Suppressor macrophage (primary cell): ENCODE results near the gene CACNG7.
A peak's percentile ranks its signal among the peaks of the same experiment; 100 is the strongest.

Experiments
- DNase-seq, 4 experiments: peaks; one replicate each; pipeline ENCODE4 v3.0.0-alpha.2; 2020 to 2022

Gene CACNG7

GRCh38 chr19:53879140-53880081, 29.7 kb upstream of the CACNG7 start:
- peak; percentile 76 to 93 (median 86) for DNase-seq

DNA sequence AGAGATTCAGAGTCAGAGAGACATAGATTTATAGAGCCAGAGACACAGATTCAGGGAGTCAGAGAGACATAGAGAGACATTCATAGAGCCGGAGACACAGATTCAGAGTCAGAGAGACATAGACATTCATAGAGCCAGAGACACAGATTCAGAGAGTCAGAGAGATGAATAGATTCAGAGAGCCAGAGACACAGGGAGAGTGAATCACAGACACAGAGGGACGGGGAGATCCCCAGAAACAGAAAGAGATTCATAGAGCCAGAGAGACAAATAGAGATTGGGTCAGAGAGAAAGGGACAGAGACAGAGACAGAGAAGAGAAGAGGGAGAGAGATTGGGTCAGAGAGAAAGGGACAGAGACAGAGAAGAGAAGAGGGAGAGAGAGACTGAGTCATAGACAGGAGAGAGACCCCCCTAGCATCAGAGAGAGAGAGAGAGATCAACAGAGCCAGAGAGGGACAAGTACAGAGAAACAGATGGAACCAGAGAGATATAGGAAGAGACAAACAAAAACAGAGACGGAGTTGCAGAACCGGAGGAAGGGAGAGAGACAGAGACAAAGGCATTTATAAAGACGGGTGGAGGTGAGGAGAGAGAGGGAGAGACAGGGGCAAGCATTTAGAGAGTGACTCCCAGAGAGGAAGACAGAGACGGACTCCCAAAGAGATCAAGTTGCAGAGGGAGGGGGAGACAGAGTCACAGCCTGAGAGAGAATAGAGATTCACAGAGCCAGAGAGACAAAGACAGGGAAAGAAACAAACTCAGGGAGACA, 28.2 kb upstream of the CACNG7 start:
- DNase-seq = no peak

GRCh38 chr19:53881482-53882390, 27.3 kb upstream of the CACNG7 start, which contains the start of gene PRKCG:
PRKCG (plus strand) TSS chr19:53882197; CDS start chr19:53882495, 298 bp downstream.
- DNase-seq = peak; percentile 42 to 77 (median 55)

DNA sequence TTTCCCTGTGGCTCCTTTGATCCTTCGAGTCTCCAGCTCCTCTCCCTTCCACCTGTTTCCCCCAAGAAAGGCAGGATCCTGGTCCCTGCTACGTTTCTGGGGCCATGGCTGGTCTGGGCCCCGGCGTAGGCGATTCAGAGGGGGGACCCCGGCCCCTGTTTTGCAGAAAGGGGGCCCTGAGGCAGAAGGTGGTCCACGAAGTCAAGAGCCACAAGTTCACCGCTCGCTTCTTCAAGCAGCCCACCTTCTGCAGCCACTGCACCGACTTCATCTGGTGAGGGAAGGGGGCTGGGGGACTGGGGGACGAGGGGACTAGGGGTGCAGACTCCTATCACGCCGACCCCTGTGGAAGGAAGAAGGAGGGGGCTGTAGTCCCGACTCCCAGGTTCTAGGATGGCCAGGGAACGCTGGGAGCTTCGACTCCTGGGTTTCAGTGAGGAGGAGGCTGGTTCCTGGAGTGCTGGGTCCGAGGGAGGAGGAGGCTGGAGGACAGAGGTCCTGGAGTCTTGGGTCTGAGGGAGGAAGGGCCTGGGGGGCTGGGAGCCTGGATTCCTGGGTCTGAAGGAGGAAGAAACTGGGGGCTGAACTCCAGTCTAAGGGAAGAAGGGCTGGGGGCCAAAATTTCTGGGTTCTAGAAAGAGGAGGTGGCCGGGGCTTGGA, 26.6 kb upstream of the CACNG7 start:
- no peak for DNase-seq

DNA sequence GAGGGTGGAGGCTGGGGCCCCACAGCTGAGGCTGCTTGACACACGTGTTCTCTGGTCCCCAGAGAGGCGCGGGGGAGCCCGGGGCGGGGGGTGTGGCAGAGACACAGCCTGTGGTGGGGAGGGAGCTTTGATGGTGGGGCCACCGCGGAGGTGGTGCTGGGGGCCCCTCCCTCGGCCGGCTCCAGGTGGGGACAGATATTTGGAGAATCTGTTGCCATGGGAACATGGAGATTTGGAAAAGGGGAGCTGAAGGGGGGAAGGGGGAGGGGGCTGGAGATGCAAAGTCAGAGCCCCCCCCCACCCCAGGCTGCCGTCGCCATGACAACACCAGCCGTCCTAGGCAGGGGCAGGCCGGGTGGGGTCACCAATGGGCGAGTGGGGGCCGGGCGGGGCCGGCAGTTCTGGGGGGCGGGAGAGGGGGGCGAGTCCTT, 25.8 kb upstream of the CACNG7 start:
- DNase-seq = no peak

DNA sequence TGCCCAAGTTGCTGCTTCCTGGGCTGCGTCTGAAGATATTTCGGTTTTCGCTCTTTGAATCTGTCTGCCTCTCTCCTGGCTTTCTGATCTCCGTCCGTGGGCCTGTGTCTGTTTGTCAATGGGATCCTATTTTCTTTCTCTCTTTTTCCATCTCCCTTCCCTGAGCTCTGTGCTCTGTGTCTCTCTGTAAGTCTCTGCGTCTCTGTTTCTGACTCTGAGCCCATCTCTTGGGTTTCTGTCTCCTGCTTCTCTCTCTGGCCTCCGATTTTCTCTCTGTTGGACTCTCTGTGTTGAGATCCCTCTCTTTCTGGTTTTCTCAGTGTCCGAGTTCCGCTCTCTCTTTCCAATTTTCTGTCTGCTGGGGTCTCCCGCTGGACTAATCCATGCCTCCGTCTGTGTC, 25.3 kb upstream of the CACNG7 start:
- DNase-seq = no peak

DNA sequence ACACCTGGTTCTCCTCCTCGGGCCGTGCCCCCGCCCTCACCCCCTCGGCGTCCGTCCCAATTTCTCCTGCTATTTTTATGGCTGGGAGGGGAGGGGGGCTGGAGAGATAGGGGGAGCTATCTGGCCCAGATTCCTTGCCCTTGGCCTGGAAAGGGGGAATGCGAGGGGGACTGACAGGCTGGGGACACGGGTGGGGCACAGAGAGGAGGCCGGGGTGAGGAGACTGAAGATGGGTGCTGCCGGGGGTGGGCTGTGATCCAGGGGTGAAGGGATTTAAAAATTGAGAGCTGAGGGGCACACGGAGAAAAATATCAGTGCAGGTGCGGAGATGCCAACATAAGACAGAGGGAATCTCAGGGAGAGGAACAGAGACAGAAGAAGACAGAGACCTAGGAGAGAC, 24.8 kb upstream of the CACNG7 start:
- DNase-seq = no peak

GRCh38 chr19:53885036-53885435, 24.0 kb upstream of the CACNG7 start:
- DNase-seq = no peak

DNA sequence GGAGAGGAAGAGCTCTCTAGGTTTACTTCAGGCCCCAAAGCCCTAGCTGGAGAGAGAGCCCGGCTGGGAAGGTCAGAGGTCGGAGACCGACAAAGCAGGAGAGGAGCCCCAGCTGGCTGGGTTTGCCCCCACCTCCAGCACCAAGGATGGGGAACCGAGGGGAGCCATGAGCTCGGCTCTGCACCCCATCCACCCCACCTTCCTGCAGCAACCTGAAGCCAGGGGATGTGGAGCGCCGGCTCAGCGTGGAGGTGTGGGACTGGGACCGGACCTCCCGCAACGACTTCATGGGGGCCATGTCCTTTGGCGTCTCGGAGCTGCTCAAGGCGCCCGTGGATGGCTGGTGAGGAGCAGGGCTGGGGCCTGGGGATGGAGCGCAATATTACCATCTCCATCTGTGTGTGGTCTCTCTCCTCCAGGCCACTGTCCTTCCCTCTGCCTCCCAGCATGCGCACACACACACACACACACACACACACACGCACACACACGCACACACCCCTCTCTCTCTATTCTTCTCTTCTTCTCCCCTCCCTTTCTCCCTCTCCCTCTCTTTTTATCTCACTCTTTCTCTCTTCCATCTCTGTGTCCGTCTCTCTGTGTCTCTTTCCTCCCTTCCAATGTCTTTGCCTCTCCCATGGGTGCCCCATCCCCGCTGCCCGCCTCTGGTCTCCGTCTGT, 16.6 kb upstream of the CACNG7 start:
- DNase-seq = no peak

- no peak for DNase-seq
Observed at GRCh38 chr19:53892981-53893325, 16.1 kb upstream of the CACNG7 start.

GRCh38 chr19:53894707-53895106, 14.4 kb upstream of the CACNG7 start:
- DNase-seq = no peak

DNA sequence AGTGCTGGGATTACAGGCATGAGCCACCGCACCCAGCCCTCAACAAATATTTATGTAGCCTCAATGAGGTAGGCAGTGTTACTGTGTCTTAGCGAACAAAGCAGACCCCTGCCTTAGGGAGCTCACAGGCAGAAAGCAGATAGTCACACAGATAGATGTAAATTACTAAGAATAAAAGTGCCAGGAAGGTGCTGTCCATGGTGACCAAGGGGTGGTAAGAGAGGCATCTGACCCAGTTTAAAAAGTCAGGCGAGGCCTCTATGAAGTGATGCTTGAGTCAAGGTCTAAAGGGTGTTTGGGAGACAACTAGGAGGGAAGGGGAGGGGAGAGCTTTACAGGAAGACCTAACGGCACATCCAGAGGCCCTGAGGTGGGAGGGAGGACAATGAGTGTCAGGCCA, 12.4 kb upstream of the CACNG7 start:
- no peak for DNase-seq

DNA sequence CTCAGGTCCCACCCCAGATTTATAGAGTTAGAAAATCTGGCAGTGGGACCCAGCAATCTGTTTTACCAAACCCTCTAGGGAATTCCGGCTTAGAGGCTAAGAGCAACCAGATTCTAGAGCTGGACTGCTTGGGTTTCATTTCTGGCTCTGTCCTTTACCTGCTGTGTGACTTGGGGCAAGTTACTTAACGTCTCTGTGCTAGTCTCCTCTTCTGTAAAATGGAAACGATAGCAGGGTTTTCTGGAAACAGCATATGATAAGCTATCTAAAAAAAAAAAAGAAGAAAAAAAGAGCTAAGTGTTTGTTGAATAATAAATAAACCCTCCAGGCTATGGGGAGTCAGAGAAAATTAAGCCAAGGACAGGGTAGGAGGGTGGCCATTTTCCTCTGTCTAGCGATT, 11.6 kb upstream of the CACNG7 start:
- DNase-seq = no peak

DNA sequence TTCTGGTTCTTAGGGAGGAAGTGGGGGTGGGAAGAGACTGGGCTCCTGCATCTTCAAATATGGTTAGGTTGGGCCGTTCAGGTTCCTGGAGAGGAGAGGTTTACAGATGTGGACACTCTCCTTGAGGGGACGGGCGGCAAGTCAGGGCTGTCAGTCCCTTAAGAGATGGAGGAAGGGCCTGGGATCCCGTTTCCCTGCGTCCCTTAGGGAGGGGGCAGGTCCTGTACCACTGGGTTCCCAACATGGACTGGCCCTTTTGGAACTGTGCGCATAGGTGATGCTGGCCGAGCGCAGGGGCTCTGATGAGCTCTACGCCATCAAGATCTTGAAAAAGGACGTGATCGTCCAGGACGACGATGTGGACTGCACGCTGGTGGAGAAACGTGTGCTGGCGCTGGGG, 10.9 kb upstream of the CACNG7 start:
- DNase-seq = no peak

- DNase-seq = no peak
Observed at GRCh38 chr19:53898636-53899341, 10.3 kb upstream of the CACNG7 start.

- no peak for DNase-seq
Observed at GRCh38 chr19:53900191-53900860, 8.8 kb upstream of the CACNG7 start.

DNA sequence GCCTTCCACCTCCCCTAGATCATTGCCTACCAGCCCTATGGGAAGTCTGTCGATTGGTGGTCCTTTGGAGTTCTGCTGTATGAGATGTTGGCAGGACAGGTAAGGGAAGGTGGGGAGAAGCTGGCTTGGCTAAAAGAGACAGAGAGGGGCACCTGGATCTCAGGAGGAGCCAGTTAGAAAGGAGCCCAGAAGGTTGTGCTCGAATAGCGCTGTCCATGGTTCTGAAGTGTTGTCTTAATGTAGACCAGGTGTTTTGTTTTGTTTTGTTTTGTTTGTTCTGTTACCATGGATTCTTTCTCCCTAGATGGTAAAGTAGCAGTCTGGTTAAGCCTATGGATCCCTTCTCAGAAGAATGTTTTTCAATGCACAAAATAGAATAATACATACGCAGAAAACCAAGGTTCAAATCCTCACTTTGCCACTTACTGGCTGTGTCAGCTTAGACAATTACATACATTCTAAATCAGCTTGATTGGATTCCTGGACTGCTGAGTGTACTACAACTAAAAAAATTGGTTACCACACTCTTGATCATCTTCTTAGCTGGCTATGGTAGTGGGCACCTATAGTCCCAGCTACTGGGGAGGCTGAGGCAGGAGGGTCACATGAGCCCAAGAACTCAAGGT, 5.9 kb upstream of the CACNG7 start:
- DNase-seq = peak in 3 of 4 experiments; percentile 31 to 71 (median 46)

GRCh38 chr19:53904909-53905308, 4.2 kb upstream of the CACNG7 start:
- DNase-seq = no peak

DNA sequence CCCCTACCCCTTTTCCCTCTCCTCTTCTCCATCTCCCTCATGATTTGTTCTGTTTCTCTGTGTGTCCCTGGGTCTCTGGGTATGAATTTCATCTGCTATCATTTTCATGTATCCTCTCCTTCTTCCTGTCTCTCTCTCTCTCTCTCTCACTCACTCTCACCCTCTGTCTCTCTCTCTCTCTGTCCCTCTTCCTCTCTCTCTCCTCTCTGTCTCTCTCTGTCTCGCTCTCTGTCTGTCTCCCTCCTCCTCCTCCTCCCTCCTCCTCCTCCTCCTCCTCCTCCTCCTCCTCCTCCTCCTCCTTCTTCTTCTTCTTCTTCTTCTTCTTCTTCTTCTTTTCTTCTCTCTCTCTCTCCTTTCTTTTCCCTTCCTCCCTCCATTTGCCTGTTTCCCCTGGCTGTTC, 3.3 kb upstream of the CACNG7 start:
- DNase-seq = no peak
